Transverse colon (tissue), 4 donors: ENCODE results near the gene DPP4. TPM values are rescaled to one million over a fixed set of nuclear protein-coding genes. Genes with fewer than 3 reads are reported as not detected.
"Not testable (repeated sequence)": the region's sequence is repeated elsewhere in the genome, so short reads cannot be mapped to it uniquely, and the experiment has no call there.

Experiments
- DNase-seq: peaks from one replicate; pipeline ENCODE4 v3.0.0-alpha.2; 2019
- H3K27ac ChIP-seq, 4 donors: fragments of 200-600 bp; sonication (generic); 2 replicates each; pipeline ENCODE4 v1.5.1; 2016 to 2018; ENCODE audit warnings: inconsistent platforms in 4 of 4
- H3K27me3 ChIP-seq: fragments of 200-600 bp; sonication (generic); 2 replicates; pipeline ENCODE4 v1.5.1; 2017; ENCODE audit warnings: inconsistent platforms
- H3K36me3 ChIP-seq, 4 donors: fragments of 200-600 bp; sonication (generic); 2 replicates each; pipeline ENCODE4 v1.5.1; 2017 to 2019; ENCODE audit warnings: inconsistent platforms in 4 of 4
- H3K4me1 ChIP-seq, 4 donors: fragments of 200-600 bp; sonication (generic); 2 replicates each; pipeline ENCODE4 v1.5.1; 2017 to 2020; ENCODE audit warnings: inconsistent platforms in 4 of 4
- H3K4me3 ChIP-seq, 4 donors: fragments of 200-600 bp; sonication (generic); 1 replicate in 1 of 4; 2 replicates in 3 of 4; pipeline versions ENCODE4 v1.5.1 to v1.6.1; 2017 to 2019; ENCODE audit warnings: inconsistent platforms in 4 of 4
- H3K9me3 ChIP-seq, 2 donors: fragments of 200-600 bp; sonication (generic); 2 replicates each; pipeline ENCODE4 v1.5.1; 2017 to 2019; ENCODE audit warnings: inconsistent platforms in 2 of 2
- EP300 ChIP-seq: sonication (generic); formaldehyde crosslinking; IDR thresholded peaks from one replicate; pipeline ENCODE4 v1.6.1; 2017; ENCODE audit warnings: antibody characterized with exemption, low read depth
- POLR2A ChIP-seq: fragments of 450-650 bp; IDR thresholded peaks from one replicate; pipeline ENCODE4 v1.6.1; 2016; ENCODE audit warnings: antibody characterized with exemption, mild to moderate bottlenecking, moderate library complexity
- POLR2AphosphoS5 ChIP-seq, 3 donors: sonication (generic); formaldehyde crosslinking; IDR thresholded peaks; one replicate each; pipeline ENCODE4 v1.6.1; 2016; ENCODE audit warnings: antibody characterized with exemption in 3 of 3
- WGBS, 2 donors: methylation state at CpG; one replicate each; pipeline ENCODE4 v1.1.5; 2018; ENCODE audit warnings: low coverage in 1 of 2; 5-methylcytosine and 5-hydroxymethylcytosine counted together
- in situ Hi-C, 4 donors: fragments of 200-750 bp; cut with MboI; loops; one replicate each; pipeline versions ENCODE4 v1.15.0 to v1.15.1; 2017; ENCODE audit warnings: low sequenced_read_pairs in 3 of 4, low pct_ligation_motif_present in 1 of 4, low pct_unique_long_range_greater_than_20kb in 1 of 4
- intact Hi-C: fragments of 100-400 bp; cut with DNase I; formaldehyde crosslinking; loops from one replicate; pipeline ENCODE4 v1.15.1; 2023; ENCODE audit warnings: low total_unique reads
- total RNA-seq, 4 donors: library from RNA; depleted of rRNA; stranded (reverse); fragments of >200 nt; gene quantifications; one replicate each; pipeline ENCODE4 v1.1.0, GENCODE V29; 2016
- TF ChIP-seq, protein P1 (sequence below), 5 experiments: fragments of 200-600 bp in 3 of 5; fragments of 450-650 bp in 2 of 5; sonication (generic) in 3 of 5; IDR thresholded peaks; 1 replicate in 2 of 5; 2 replicates in 3 of 5; pipeline ENCODE4 v1.5.1; 2016 to 2017; ENCODE audit warnings: antibody characterized with exemption in 5 of 5, inconsistent platforms in 3 of 5, mild to moderate bottlenecking in 2 of 5, moderate library complexity in 1 of 5

DPP4 gene
- total RNA-seq, 4 donors from 2014 or later = 1.6 to 12.7 (median 7.0) TPM

DNA sequence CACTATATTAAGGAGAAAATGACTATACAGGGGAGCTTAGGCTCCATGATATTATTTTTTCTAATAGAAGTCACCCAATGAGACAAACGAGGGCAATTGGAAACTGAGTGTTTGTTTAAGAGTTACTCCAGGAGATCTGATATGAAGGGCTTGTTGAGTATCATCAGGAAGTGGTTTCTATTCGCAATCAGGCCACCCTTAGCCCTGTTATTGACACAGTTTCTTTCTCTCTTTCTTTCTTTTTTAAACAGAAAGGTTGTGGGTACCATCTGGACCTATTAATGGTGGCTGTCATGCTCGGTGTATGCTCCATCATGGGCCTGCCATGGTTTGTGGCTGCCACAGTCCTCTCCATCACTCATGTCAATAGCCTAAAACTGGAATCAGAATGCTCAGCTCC is 117.3 kb downstream of the DPP4 start:
- no peaks in the 10 kb centered on the region for H3K27me3 ChIP-seq
- H3K9me3 ChIP-seq = no peaks in the 10 kb centered on the region
- no peak for DNase-seq
- TF ChIP-seq EP300 (no peak), POLR2AphosphoS5 (IDR thresholded peaks at IDR 0.05) (no peak), POLR2A (no peak)
- TF ChIP-seq, protein P1, sequence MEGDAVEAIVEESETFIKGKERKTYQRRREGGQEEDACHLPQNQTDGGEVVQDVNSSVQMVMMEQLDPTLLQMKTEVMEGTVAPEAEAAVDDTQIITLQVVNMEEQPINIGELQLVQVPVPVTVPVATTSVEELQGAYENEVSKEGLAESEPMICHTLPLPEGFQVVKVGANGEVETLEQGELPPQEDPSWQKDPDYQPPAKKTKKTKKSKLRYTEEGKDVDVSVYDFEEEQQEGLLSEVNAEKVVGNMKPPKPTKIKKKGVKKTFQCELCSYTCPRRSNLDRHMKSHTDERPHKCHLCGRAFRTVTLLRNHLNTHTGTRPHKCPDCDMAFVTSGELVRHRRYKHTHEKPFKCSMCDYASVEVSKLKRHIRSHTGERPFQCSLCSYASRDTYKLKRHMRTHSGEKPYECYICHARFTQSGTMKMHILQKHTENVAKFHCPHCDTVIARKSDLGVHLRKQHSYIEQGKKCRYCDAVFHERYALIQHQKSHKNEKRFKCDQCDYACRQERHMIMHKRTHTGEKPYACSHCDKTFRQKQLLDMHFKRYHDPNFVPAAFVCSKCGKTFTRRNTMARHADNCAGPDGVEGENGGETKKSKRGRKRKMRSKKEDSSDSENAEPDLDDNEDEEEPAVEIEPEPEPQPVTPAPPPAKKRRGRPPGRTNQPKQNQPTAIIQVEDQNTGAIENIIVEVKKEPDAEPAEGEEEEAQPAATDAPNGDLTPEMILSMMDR (IDR thresholded peaks at IDR 0.05) = no peak
- in situ Hi-C loops = no loop called here
- no peak overlapping the region for H3K4me3 ChIP-seq
- WGBS, 2 donors = 32 to 54% methylated on average over 3 of the region's 3 CpGs
- intact Hi-C loops = no loop called here
- no peak overlapping the region for H3K27ac ChIP-seq
- no peaks in the 10 kb centered on the region for H3K4me1 ChIP-seq
- no peaks in the 10 kb centered on the region for H3K36me3 ChIP-seq

DNA sequence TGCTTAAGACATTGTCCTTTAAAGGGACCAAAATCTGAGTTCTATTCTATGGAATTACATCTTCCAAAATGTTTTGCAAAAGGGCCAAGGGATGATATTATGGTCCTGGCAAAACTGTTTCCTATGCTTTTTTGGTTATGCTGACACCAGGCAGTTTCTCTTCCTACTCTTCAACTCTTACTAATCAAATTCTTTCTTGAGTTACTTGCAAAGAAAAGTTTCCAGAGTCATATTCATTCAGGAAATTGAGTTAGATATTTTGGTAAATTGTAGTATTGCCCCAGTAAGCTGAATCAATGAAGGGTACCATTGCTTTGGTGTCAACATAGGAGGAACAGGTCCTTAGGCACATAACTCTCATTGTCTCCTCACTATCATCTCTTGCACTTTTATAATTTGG is 118.8 kb downstream of the DPP4 start:
- no peak for DNase-seq
- H3K27ac ChIP-seq = no peak overlapping the region
- H3K27me3 ChIP-seq = no peaks in the 10 kb centered on the region
- H3K4me1 ChIP-seq = no peaks in the 10 kb centered on the region
- H3K9me3 ChIP-seq = no peaks in the 10 kb centered on the region
- intact Hi-C loops (no loop called here), in situ Hi-C loops (no loop called here)
- H3K36me3 ChIP-seq = no peaks in the 10 kb centered on the region
- no peak overlapping the region for H3K4me3 ChIP-seq
- TF ChIP-seq POLR2A (no peak), EP300 (no peak), POLR2AphosphoS5 (IDR thresholded peaks at IDR 0.05) (no peak)
- TF ChIP-seq, protein P1 (IDR thresholded peaks at IDR 0.05) = no peak

DNA sequence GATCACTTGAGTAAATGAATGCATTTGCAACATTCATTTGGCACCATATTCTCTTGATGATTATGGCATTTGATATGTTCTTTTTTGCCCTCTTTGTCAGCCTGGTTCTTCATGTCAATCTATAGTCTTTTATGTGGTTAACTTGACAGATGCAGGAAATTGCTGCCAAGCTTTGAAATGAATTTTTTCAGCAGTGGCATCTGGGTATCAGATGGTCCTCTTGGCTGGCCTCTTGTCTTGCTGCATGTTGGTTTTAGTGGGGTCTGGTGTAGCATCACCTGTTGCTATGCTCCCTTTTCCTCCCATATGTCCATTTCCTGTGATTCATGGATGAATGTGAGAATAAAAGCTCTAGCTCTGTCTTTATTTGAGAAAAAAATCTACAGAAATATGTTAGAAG is 119.9 kb downstream of the DPP4 start:
- Histone ChIP-seq H3K27ac (no peak overlapping the region), H3K36me3 (no peaks in the 10 kb centered on the region), H3K4me1 (no peaks in the 10 kb centered on the region), H3K9me3 (no peaks in the 10 kb centered on the region), H3K27me3 (no peaks in the 10 kb centered on the region), H3K4me3 (no peak overlapping the region)
- TF ChIP-seq POLR2AphosphoS5 (IDR thresholded peaks at IDR 0.05) = no peak
- TF ChIP-seq, protein P1 (IDR thresholded peaks at IDR 0.05) = no peak
- no peak for TF ChIP-seq EP300
- TF ChIP-seq POLR2A = no peak
- intact Hi-C loops = no loop called here
- no peak for DNase-seq
- in situ Hi-C loops = no loop called here

DNA sequence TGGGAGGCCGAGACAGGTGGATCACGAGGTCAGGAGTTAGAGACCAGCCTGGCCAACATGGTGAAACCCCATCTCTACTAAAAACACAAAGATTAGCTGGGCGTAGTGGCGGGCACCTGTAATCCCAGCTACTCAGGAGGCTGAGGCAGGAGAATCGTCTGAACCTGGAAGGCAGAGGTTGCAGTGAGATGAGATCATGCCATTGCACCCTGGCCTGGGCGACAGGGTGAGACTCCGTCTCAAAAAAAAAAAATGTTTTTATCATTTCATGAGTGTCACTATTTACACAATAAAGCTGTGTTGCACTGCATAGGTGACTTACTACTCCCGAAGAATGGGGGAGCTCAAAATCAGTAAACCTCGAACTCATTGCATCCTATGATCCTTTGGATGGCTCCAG is 120.6 kb downstream of the DPP4 start:
- in situ Hi-C loops, H3K4me1 ChIP-seq, H3K4me3 ChIP-seq, H3K9me3 ChIP-seq, H3K36me3 ChIP-seq, DNase-seq, H3K27me3 ChIP-seq, H3K27ac ChIP-seq, intact Hi-C loops: not testable (repeated sequence)
- WGBS, 2 donors = 84 to 87% methylated on average over 5 to 9 of the region's 9 CpGs

DNA sequence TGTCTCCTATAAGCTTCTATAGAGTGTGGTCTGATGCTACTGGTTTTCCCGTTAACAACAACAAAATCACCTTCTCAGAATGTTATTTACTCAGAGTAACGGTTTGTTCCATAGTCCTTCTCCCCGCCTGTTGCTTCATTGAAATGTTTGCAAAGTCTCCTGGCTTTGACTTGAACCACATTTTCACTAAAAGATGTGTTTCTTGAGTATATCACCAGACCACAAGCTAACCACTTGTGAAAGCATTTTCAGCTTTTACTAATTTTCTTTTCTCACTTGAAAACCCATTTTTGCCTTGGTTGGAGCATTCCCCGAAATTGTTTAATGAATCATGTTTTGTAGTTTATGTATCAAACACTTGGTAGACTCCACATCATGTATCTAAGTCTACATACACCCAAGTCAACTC is 121.2 kb downstream of the DPP4 start:
- Histone ChIP-seq H3K4me3 (no peak overlapping the region), H3K27me3 (no peaks in the 10 kb centered on the region), H3K27ac (no peak overlapping the region), H3K36me3 (no peaks in the 10 kb centered on the region), H3K4me1 (no peaks in the 10 kb centered on the region), H3K9me3 (no peaks in the 10 kb centered on the region)
- DNase-seq = no peak
- intact Hi-C loops (no loop called here), in situ Hi-C loops (no loop called here)
- TF ChIP-seq POLR2A = no peak
- no peak for TF ChIP-seq POLR2AphosphoS5 (IDR thresholded peaks at IDR 0.05)
- TF ChIP-seq EP300 = no peak
- TF ChIP-seq, protein P1 (IDR thresholded peaks at IDR 0.05) = no peak
- 68 to 73% methylated on average over 4 of the region's 4 CpGs for WGBS, 2 donors
